Measurements from ENCODE around the gene PRKCB.

Gene PRKCB

DNA sequence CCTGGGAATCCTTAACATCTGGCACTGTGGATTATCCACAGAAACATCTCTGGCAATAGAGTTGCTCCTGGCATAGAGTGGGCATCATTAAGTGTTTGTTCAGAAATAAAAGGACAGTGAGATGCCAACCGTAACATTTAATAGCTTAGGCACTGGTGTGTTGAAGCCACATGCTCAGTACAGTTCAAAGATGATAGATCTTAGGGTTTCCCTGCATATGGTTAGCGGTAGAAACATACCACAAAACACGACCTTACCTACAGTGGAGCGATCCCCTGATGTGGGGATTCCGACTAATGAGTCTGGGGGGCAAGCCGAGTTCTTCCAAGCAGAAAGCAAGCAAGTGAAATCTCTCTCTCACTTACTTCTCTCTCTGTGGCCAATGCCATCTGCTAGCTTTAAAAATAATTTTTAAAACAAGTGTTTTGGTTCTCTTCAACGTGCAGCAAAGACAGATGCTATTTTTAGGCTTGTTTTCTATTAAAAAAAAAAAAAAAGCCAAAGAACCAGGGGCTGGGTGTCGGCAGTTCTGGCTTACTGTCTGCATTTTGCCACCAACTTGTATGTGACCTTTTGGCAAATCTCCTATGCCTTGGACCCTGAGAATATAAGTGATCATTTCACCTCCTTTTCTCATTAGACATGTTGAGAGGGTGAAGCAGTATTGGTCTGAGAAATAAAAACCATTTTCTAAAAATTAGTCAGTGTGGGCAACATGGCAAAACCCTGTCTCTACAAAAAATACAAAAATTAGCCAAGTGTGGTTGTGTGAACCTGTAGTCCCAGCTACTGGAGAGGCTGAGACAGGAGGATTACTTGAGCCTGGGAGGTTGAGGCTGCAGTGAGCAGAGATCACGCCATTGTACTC, 331.1 kb downstream of the PRKCB start:
- DNase-seq (ENCODE audit: low read depth, low spot score), result no peak
- CTCF ChIA-PET, result no interaction called here
- POLR2A ChIA-PET, result no interaction called here
- TF ChIP-seq, protein P1, sequence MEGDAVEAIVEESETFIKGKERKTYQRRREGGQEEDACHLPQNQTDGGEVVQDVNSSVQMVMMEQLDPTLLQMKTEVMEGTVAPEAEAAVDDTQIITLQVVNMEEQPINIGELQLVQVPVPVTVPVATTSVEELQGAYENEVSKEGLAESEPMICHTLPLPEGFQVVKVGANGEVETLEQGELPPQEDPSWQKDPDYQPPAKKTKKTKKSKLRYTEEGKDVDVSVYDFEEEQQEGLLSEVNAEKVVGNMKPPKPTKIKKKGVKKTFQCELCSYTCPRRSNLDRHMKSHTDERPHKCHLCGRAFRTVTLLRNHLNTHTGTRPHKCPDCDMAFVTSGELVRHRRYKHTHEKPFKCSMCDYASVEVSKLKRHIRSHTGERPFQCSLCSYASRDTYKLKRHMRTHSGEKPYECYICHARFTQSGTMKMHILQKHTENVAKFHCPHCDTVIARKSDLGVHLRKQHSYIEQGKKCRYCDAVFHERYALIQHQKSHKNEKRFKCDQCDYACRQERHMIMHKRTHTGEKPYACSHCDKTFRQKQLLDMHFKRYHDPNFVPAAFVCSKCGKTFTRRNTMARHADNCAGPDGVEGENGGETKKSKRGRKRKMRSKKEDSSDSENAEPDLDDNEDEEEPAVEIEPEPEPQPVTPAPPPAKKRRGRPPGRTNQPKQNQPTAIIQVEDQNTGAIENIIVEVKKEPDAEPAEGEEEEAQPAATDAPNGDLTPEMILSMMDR (IDR thresholded peaks at IDR 0.05; ENCODE audit: insufficient read depth, low read length, missing control alignments), result no peak
- H3K4me3 ChIP-seq (ENCODE audit: low read depth, low read length), result no peak overlapping the region

- ChIA-PET POLR2A (no interaction called here), CTCF (no interaction called here)
- no peak for DNase-seq (ENCODE audit: low read depth, low spot score)
- no peak overlapping the region for H3K4me3 ChIP-seq (ENCODE audit: low read depth, low read length)
- TF ChIP-seq, protein P1 (IDR thresholded peaks at IDR 0.05; ENCODE audit: insufficient read depth, low read length, missing control alignments), result no peak
These were observed 333.1 kb downstream of the PRKCB start for GRCh38 chr16:24168856-24169255.

GRCh38 chr16:24170407-24170806, 334.6 kb downstream of the PRKCB start:
- POLR2A ChIA-PET, result no interaction called here
- TF ChIP-seq, protein P1 (IDR thresholded peaks at IDR 0.05; ENCODE audit: insufficient read depth, low read length, missing control alignments), result no peak
- no peak for DNase-seq (ENCODE audit: low read depth, low spot score)
- no peak overlapping the region for H3K4me3 ChIP-seq (ENCODE audit: low read depth, low read length)
- CTCF ChIA-PET, result no interaction called here

- no peak overlapping the region for H3K4me3 ChIP-seq (ENCODE audit: low read depth, low read length)
- ChIA-PET POLR2A (no interaction called here), CTCF (no interaction called here)
- TF ChIP-seq, protein P1 (IDR thresholded peaks at IDR 0.05; ENCODE audit: insufficient read depth, low read length, missing control alignments), result no peak
- no peak for DNase-seq (ENCODE audit: low read depth, low spot score)
These were observed 338.7 kb downstream of the PRKCB start for GRCh38 chr16:24174504-24174903.

GRCh38 chr16:24174957-24175356, 339.2 kb downstream of the PRKCB start:
- CTCF ChIA-PET, result no interaction called here
- no peak overlapping the region for H3K4me3 ChIP-seq (ENCODE audit: low read depth, low read length)
- POLR2A ChIA-PET, result no interaction called here
- no peak for DNase-seq (ENCODE audit: low read depth, low spot score)
- TF ChIP-seq, protein P1 (IDR thresholded peaks at IDR 0.05; ENCODE audit: insufficient read depth, low read length, missing control alignments), result no peak

DNA sequence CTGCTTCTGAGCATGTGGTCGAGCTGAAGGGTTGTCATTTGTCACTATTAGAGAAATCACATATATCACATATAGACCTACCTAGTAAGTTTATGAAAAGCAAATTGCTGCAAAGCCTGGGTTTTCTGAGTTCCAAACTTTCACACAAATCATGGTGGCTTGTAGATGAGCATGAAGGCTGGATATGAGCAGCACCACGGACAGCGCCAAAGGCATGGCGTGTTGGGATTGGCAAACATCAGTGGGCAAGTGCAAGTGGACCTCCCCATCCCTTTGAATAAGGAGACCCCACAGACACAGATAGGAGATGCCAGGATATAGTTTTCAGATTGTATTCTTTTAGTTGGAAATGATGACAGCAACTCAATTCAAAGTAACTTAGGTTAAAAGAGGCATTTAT, 342.7 kb downstream of the PRKCB start:
- CTCF ChIA-PET, result no interaction called here
- no peak for DNase-seq (ENCODE audit: low read depth, low spot score)
- POLR2A ChIA-PET, result no interaction called here
- TF ChIP-seq, protein P1 (IDR thresholded peaks at IDR 0.05; ENCODE audit: insufficient read depth, low read length, missing control alignments), result no peak
- H3K4me3 ChIP-seq (ENCODE audit: low read depth, low read length), result no peak overlapping the region

All from AG04449 (cell line).